Thoracic aorta (tissue), 2 donors: ENCODE measurements around the gene KPTN. TPM values are rescaled to one million over a fixed set of nuclear protein-coding genes. Genes with fewer than 3 reads are reported as not detected.

Source experiments
- ATAC-seq: fragments of 150-250 bp; one replicate; pipeline ENCODE4 v1.8.0; 2017; ENCODE audit warnings: low read depth; ENCODE audit not compliant: insufficient number of reproducible peaks, low FRiP score
- DNase-seq: peaks from one replicate; pipeline ENCODE4 v3.0.0-alpha.2; 2020; ENCODE audit warnings: low spot score
- H3K27ac ChIP-seq, 2 donors: fragments of 200-600 bp; sonication (generic); 1 replicate in 1 of 2; 2 replicates in 1 of 2; pipeline ENCODE4 v1.5.1; 2016; ENCODE audit warnings: mild to moderate bottlenecking in 2 of 2, moderate library complexity in 2 of 2
- H3K27me3 ChIP-seq: fragments of 200-600 bp; sonication (generic); replicated peaks from 2 replicates; pipeline ENCODE4 v1.6.0; 2016; ENCODE audit warnings: mild to moderate bottlenecking; ENCODE audit not compliant: insufficient read depth
- H3K36me3 ChIP-seq: fragments of 200-600 bp; sonication (generic); one replicate; pipeline ENCODE4 v1.5.1; 2016
- H3K4me1 ChIP-seq, 2 donors: fragments of 200-600 bp; sonication (generic); 1 replicate in 1 of 2; 2 replicates in 1 of 2; pipeline versions ENCODE4 v1.5.1 to v1.6.0; 2016; ENCODE audit warnings: low read depth in 2 of 2, mild to moderate bottlenecking in 1 of 2; ENCODE audit not compliant: control insufficient read depth in 1 of 2
- H3K4me3 ChIP-seq: fragments of 200-600 bp; sonication (generic); 2 replicates; pipeline ENCODE4 v1.5.1; 2016; ENCODE audit warnings: mild to moderate bottlenecking
- H3K9me3 ChIP-seq: fragments of 200-600 bp; sonication (generic); 2 replicates; pipeline ENCODE4 v1.5.1; 2016
- CTCF ChIP-seq: fragments of 200-600 bp; sonication (generic); IDR thresholded peaks from one replicate; pipeline ENCODE4 v1.5.1; 2019; ENCODE audit warnings: antibody characterized with exemption
- total RNA-seq, 2 donors: library from RNA; depleted of rRNA; stranded (reverse); fragments of >200 nt; gene quantifications; one replicate each; pipeline versions ENCODE4 v1.1.0 to v1.2.3, GENCODE V29; 2016

KPTN gene
- total RNA-seq, 2 donors from 2014 or later, result 0.95 to 1.2 TPM

GRCh38 chr19:47445527-47445926, 38.5 kb downstream of the KPTN start:
- no peak for TF ChIP-seq CTCF
- Histone ChIP-seq H3K4me1 (peaks cover 7% of the 10 kb centered on the region in 2 donors), H3K27me3 (peaks cover 10% of the 10 kb centered on the region), H3K9me3 (no peaks in the 10 kb centered on the region), H3K36me3 (no peaks in the 10 kb centered on the region), H3K4me3 (no peak overlapping the region), H3K27ac (no peak overlapping the region)
- DNase-seq (no peak), ATAC-seq (no peak)

GRCh38 chr19:47444388-47444821, 39.6 kb downstream of the KPTN start:
- Histone ChIP-seq H3K4me3 (no peak overlapping the region), H3K27ac (no peak overlapping the region), H3K9me3 (no peaks in the 10 kb centered on the region), H3K27me3 (peaks cover 10% of the 10 kb centered on the region), H3K36me3 (no peaks in the 10 kb centered on the region), H3K4me1 (peaks cover 7% of the 10 kb centered on the region in 2 donors)
- DNase-seq, result no peak
- ATAC-seq, result no peak
- TF ChIP-seq CTCF, result no peak

- no peak for ATAC-seq
- TF ChIP-seq CTCF, result no peak
- H3K27me3 ChIP-seq, result peaks cover 5% of the 10 kb centered on the region
- no peak overlapping the region for H3K27ac ChIP-seq
- H3K36me3 ChIP-seq, result no peaks in the 10 kb centered on the region
- H3K9me3 ChIP-seq, result no peaks in the 10 kb centered on the region
- no peak for DNase-seq
- H3K4me3 ChIP-seq, result no peak overlapping the region
- peaks cover 7% of the 10 kb centered on the region in 2 donors for H3K4me1 ChIP-seq
These were observed 40.7 kb downstream of the KPTN start for GRCh38 chr19:47443331-47443730.

GRCh38 chr19:47438793-47439220, 45.2 kb downstream of the KPTN start:
- Histone ChIP-seq H3K27ac (no peak overlapping the region), H3K4me1 (peaks cover 0 to 2% of the 10 kb centered on the region in 2 donors), H3K9me3 (no peaks in the 10 kb centered on the region), H3K27me3 (peaks cover 4% of the 10 kb centered on the region), H3K36me3 (no peaks in the 10 kb centered on the region), H3K4me3 (no peak overlapping the region)
- no peak for ATAC-seq
- TF ChIP-seq CTCF, result no peak
- no peak for DNase-seq

GRCh38 chr19:47437500-47437899, 46.5 kb downstream of the KPTN start:
- no peaks in the 10 kb centered on the region for H3K36me3 ChIP-seq
- H3K4me3 ChIP-seq, result no peak overlapping the region
- H3K27me3 ChIP-seq, result peaks cover 4% of the 10 kb centered on the region
- H3K27ac ChIP-seq, result no peak overlapping the region
- no peaks in the 10 kb centered on the region for H3K9me3 ChIP-seq
- ATAC-seq (no peak), DNase-seq (no peak)
- H3K4me1 ChIP-seq, result peaks cover 0 to 8% of the 10 kb centered on the region in 2 donors
- TF ChIP-seq CTCF, result no peak
